Stimulated activated CD4-positive, alpha-beta T cell treated with anti-CD3 and anti-CD28 coated beads, Interleukin-1b, Interleukin-23, amount 100 ng/mL, for 1 hour (primary cell): Measurements from ENCODE around the gene HOATZ.

Source experiments
- DNase-seq, 2 donors: peaks; one replicate each; pipeline ENCODE4 v3.0.0-alpha.2; 2020; ENCODE audit warnings: low read depth in 2 of 2

HOATZ gene

GRCh38 chr11:111522426-111522825 lies 7.8 kb downstream of the HOATZ start:
- DNase-seq, result no peak

- DNase-seq, result no peak
These were observed 8.8 kb downstream of the HOATZ start for GRCh38 chr11:111523343-111523742.

GRCh38 chr11:111524056-111524455 lies 9.5 kb downstream of the HOATZ start:
- no peak for DNase-seq

- no peak for DNase-seq
These were observed 10.9 kb downstream of the HOATZ start for GRCh38 chr11:111525456-111525855.

GRCh38 chr11:111526501-111526900 lies 11.9 kb downstream of the HOATZ start:
- no peak for DNase-seq

GRCh38 chr11:111527279-111527678 lies 12.7 kb downstream of the HOATZ start:
- no peak for DNase-seq

GRCh38 chr11:111528557-111528956 lies 14.0 kb downstream of the HOATZ start:
- no peak for DNase-seq

GRCh38 chr11:111530091-111530490 lies 15.5 kb downstream of the HOATZ start:
- DNase-seq, result no peak

- no peak for DNase-seq
These were observed 16.6 kb downstream of the HOATZ start for GRCh38 chr11:111531136-111531535.

GRCh38 chr11:111531687-111532364 lies 17.2 kb downstream of the HOATZ start:
- DNase-seq, result no peak

GRCh38 chr11:111532365-111532709 lies 17.8 kb downstream of the HOATZ start:
- no peak for DNase-seq

GRCh38 chr11:111535281-111535680 lies 20.7 kb downstream of the HOATZ start:
- no peak for DNase-seq

GRCh38 chr11:111537336-111537860 lies 22.8 kb downstream of the HOATZ start:
- no peak for DNase-seq

GRCh38 chr11:111538407-111539114 lies 24.0 kb downstream of the HOATZ start:
- no peak for DNase-seq

- DNase-seq, result no peak
These were observed 25.0 kb downstream of the HOATZ start for GRCh38 chr11:111539426-111540113.

- no peak for DNase-seq
These were observed 25.7 kb downstream of the HOATZ start, which contains the start of gene LAYN for GRCh38 chr11:111540114-111540936. LAYN (plus strand) TSS chr11:111540720; CDS start chr11:111540844, 124 bp downstream.

- no peak for DNase-seq
These were observed 26.3 kb downstream of the HOATZ start for GRCh38 chr11:111540937-111541253.

- no peak for DNase-seq
These were observed 26.9 kb downstream of the HOATZ start for GRCh38 chr11:111541254-111542061.

GRCh38 chr11:111542606-111543275 lies 28.2 kb downstream of the HOATZ start:
- no peak for DNase-seq

- no peak for DNase-seq
These were observed 33.9 kb downstream of the HOATZ start for GRCh38 chr11:111548525-111548924.
